Esophagus squamous epithelium (tissue), 4 donors: ENCODE results near the gene DENND2A.

Experiments used
- CTCF ChIP-seq, 6 experiments: fragments of 450-650 bp in 4 of 6; fragments of 200-600 bp in 2 of 6; sonication (generic) in 2 of 6; IDR thresholded peaks; one replicate each; pipeline ENCODE4 v1.5.1; 2016 to 2019; ENCODE audit warnings: antibody characterized with exemption in 6 of 6, mild to moderate bottlenecking in 4 of 6, moderate library complexity in 4 of 6
- POLR2A ChIP-seq, 4 donors: fragments of 450-650 bp; IDR thresholded peaks; one replicate each; pipeline ENCODE4 v1.6.1; 2017; ENCODE audit warnings: antibody characterized with exemption in 4 of 4, mild to moderate bottlenecking in 4 of 4, moderate library complexity in 3 of 4

DNA sequence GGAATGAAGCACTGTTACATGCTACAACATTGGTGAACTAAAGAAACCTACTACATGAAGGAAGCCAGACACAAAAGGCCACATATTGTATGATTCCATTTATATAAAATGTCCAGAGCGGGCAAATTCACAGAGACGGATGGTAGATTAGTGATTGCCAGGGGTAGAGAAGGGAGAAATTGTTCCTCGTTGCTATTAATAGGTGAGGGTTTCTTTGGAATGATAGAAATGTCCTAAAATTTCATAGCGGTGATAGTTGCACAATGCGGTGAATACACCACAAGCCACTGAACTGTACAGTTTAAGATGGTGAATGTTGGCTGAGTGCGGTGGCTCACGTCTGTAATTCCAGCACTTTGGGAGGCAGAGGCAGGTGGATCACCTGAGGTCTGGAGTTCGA is 29.0 kb downstream of the DENND2A start:
- no peak for TF ChIP-seq POLR2A (IDR thresholded peaks at IDR 0.05)
- TF ChIP-seq CTCF (IDR thresholded peaks at IDR 0.05), result no peak
